Measurements from ENCODE around the gene RERE. TPM values are rescaled to one million over a fixed set of nuclear protein-coding genes. Genes with fewer than 3 reads are reported as not detected.

Gene RERE
- total RNA-seq, 1 experiment from 2014 or later, result 161 TPM

GRCh38 chr1:8571200-8571984 lies 246.0 kb downstream of the RERE start (continued):
- TF ChIP-seq ETV6 (CRISPR knock-in tag; IDR thresholded peaks at IDR 0.05), result no peak
- no peak for TF ChIP-seq ZNF219 (CRISPR knock-in tag; IDR thresholded peaks at IDR 0.05; ENCODE audit: borderline replicate concordance)
- no peak for TF ChIP-seq USF1 (CRISPR knock-in tag; IDR thresholded peaks at IDR 0.05)

GRCh38 chr1:8570465-8570864 lies 247.0 kb downstream of the RERE start:
- H3K27ac Mint-ChIP-seq, result no peak overlapping the region
- no peak overlapping the region for H3K4me3 Mint-ChIP-seq
- H3K9me3 Mint-ChIP-seq, result no peaks in the 10 kb centered on the region
- ATAC-seq (no peak), DNase-seq (ENCODE audit: low spot score) (no peak)
- H3K36me3 Mint-ChIP-seq, result no peaks in the 10 kb centered on the region
- ChIA-PET POLR2A (no interaction called here), CTCF (interaction anchor here (1.2 to 3.8 kb wide), 6 partner anchors 9 to 194 kb away, joined by 3 to 19 read pairs (median 4); no protein-coding TSS in a partner anchor)
- peaks cover 24% of the 10 kb centered on the region for H3K4me1 Mint-ChIP-seq
- TF ChIP-seq GRHL2 (CRISPR knock-in tag; IDR thresholded peaks at IDR 0.05; ENCODE audit: insufficient replicate concordance, severe bottlenecking) (no peak), E2F5 (CRISPR knock-in tag; IDR thresholded peaks at IDR 0.05) (no peak), ZBTB43 (CRISPR knock-in tag; IDR thresholded peaks at IDR 0.05) (no peak), NFATC4 (CRISPR knock-in tag; IDR thresholded peaks at IDR 0.05) (no peak), NFYB (CRISPR knock-in tag; conservative IDR thresholded peaks at IDR 0.05; ENCODE audit: low read depth) (no peak), RELA (CRISPR knock-in tag; IDR thresholded peaks at IDR 0.05; ENCODE audit: borderline replicate concordance) (no peak), PREB (CRISPR knock-in tag; IDR thresholded peaks at IDR 0.05; ENCODE audit: borderline replicate concordance) (no peak), ZNF396 (CRISPR knock-in tag; IDR thresholded peaks at IDR 0.05; ENCODE audit: borderline replicate concordance) (no peak)
- TF ChIP-seq, protein P1, sequence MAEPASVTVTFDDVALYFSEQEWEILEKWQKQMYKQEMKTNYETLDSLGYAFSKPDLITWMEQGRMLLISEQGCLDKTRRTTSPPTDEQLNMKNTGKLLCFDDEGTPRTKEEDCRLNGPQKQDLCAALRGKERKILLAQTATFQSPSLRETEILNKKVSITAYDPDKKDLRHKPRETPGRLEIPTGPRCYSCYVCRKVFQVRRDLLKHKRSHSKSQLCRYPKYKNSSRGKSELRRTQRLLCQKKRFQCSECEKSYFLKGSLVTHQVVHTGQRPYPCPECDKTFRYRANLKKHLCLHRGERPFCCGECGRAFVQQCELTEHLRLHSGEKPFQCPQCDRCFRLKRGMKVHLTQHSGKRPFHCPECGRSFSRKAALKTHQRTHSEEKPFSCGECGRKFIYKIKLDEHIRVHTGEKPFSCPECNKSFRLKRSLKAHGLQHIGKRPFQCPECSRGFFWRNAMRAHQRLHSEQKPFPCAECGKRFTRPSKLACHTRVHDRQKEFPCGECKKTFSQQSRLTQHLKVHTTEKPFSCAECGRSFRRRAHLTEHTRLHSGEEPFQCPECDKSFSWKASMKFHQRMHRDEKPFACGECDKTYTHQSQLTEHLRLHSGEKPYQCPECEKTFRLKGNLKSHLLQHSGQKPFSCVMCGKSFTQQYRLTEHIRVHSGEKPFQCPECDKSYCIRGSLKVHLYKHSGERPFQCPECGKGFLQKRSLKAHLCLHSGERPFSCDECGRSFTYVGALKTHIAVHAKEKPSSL (CRISPR knock-in tag; conservative IDR thresholded peaks at IDR 0.05), result no peak
- H3K27me3 Mint-ChIP-seq (ENCODE audit: low read depth), result no peaks in the 10 kb centered on the region

GRCh38 chr1:8569242-8569641 lies 248.2 kb downstream of the RERE start:
- POLR2A ChIA-PET, result no interaction called here

More at GRCh38 chr1:8569242-8569641, 248.2 kb downstream of the RERE start:
- Mint-ChIP-seq H3K9me3 (no peaks in the 10 kb centered on the region), H3K27ac (no peak overlapping the region), H3K4me3 (no peak overlapping the region), H3K36me3 (no peaks in the 10 kb centered on the region), H3K4me1 (peaks cover 26% of the 10 kb centered on the region), H3K27me3 (ENCODE audit: low read depth) (no peaks in the 10 kb centered on the region)
- CTCF ChIA-PET, result interaction anchor here (0.6 to 3.8 kb wide), 5 partner anchors 8 to 162 kb away, joined by 3 to 19 read pairs (median 5); no protein-coding TSS in a partner anchor
- no peak for ATAC-seq
- TF ChIP-seq, protein P2, sequence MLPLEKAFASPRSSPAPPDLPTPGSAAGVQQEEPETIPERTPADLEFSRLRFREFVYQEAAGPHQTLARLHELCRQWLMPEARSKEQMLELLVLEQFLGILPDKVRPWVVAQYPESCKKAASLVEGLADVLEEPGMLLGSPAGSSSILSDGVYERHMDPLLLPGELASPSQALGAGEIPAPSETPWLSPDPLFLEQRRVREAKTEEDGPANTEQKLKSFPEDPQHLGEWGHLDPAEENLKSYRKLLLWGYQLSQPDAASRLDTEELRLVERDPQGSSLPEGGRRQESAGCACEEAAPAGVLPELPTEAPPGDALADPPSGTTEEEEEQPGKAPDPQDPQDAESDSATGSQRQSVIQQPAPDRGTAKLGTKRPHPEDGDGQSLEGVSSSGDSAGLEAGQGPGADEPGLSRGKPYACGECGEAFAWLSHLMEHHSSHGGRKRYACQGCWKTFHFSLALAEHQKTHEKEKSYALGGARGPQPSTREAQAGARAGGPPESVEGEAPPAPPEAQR (CRISPR knock-in tag; IDR thresholded peaks at IDR 0.05), result no peak
- DNase-seq (ENCODE audit: low spot score), result no peak

Data from WTC11 (cell line).